AG09319 (cell line): ENCODE measurements around the gene ABCB8.
"Not testable (repeated sequence)": the region's sequence is repeated elsewhere in the genome, so short reads cannot be mapped to it uniquely, and the experiment has no call there.

Experiments used
- DNase-seq: peaks from one replicate; pipeline ENCODE4 v3.0.0-alpha.2; 2010; ENCODE audit warnings: low read depth; ENCODE audit errors: extremely low read depth
- CTCF ChIP-seq: IDR thresholded peaks from 2 replicates; pipeline ENCODE4 v1.5.1; 2011; ENCODE audit warnings: low read depth, mild to moderate bottlenecking, inconsistent platforms, low read length, moderate library complexity

Gene ABCB8

GRCh38 chr7:151007469-151007898 lies 20.8 kb upstream of the ABCB8 start:
- DNase-seq = no peak
- TF ChIP-seq CTCF = no peak

- no peak for TF ChIP-seq CTCF
- DNase-seq = no peak
These were observed 20.1 kb upstream of the ABCB8 start for GRCh38 chr7:151008143-151008510.

- TF ChIP-seq CTCF = peak; percentile 63
- DNase-seq = no peak
These were observed 19.5 kb upstream of the ABCB8 start for GRCh38 chr7:151008511-151009323.

- no peak for TF ChIP-seq CTCF
- no peak for DNase-seq
These were observed 18.8 kb upstream of the ABCB8 start for GRCh38 chr7:151009327-151010036.

GRCh38 chr7:151010037-151010306 lies 18.3 kb upstream of the ABCB8 start:
- no peak for DNase-seq
- no peak for TF ChIP-seq CTCF

GRCh38 chr7:151010307-151011096 lies 17.7 kb upstream of the ABCB8 start:
- no peak for DNase-seq
- TF ChIP-seq CTCF = no peak

GRCh38 chr7:151011097-151011409 lies 17.2 kb upstream of the ABCB8 start:
- DNase-seq = no peak
- TF ChIP-seq CTCF = no peak

- DNase-seq = not testable (repeated sequence)
These were observed 16.6 kb upstream of the ABCB8 start for GRCh38 chr7:151011616-151012015.
